ENCODE data around the gene EXOC6B.
"Not testable (repeated sequence)": the region's sequence is repeated elsewhere in the genome, so short reads cannot be mapped to it uniquely, and the experiment has no call there.

EXOC6B gene

GRCh38 chr2:72603481-72603880 lies 222.4 kb downstream of the EXOC6B start:
- Histone ChIP-seq H3K4ac (ENCODE audit: low read depth, low read length) (no peak overlapping the region), H2AK5ac (ENCODE audit: low read length) (no peak overlapping the region), H3K4me1 (ENCODE audit: control insufficient read depth, low read depth, low read length) (no peaks in the 10 kb centered on the region), H2BK120ac (ENCODE audit: low read depth, low read length) (no peak overlapping the region), H4K5ac (ENCODE audit: low read length) (no peak overlapping the region), H3K79me2 (ENCODE audit: control insufficient read depth, insufficient read depth, low read length) (no peaks in the 10 kb centered on the region), H3K27me3 (ENCODE audit: insufficient read depth, low read length, poor library complexity) (no peaks in the 10 kb centered on the region), H3K36me3 (ENCODE audit: control insufficient read depth, insufficient read depth, low read length) (no peaks in the 10 kb centered on the region), H3K56ac (ENCODE audit: low read length) (no peak overlapping the region), H3K27ac (ENCODE audit: low read depth, low read length) (no peak overlapping the region), H3K79me1 (ENCODE audit: low read length) (no peaks in the 10 kb centered on the region), H3K4me3 (ENCODE audit: low read length) (no peak overlapping the region), H3K4me2 (ENCODE audit: low read length) (no peak overlapping the region), H2BK15ac (replicated peaks; ENCODE audit: low read depth) (no peak overlapping the region), H4K8ac (ENCODE audit: low read depth, low read length) (no peak overlapping the region), H3K9ac (ENCODE audit: low read length) (no peak overlapping the region), H2BK5ac (ENCODE audit: low read length) (no peak overlapping the region), H3K23ac (ENCODE audit: low read length) (no peak overlapping the region), H3K18ac (ENCODE audit: low read length) (peak overlapping the region; percentile 5)
- peak; percentile 7 for DNase-seq
- WGBS (ENCODE audit: extremely low coverage, insufficient coverage, low lambda C conversion rate) = no CpG with 5 or more reads among the region's 2 CpGs

GRCh38 chr2:72602711-72603110 lies 223.1 kb downstream of the EXOC6B start:
- H4K5ac ChIP-seq (ENCODE audit: low read length) = no peak overlapping the region
- H3K23ac ChIP-seq (ENCODE audit: low read length) = no peak overlapping the region
- no peak overlapping the region for H3K18ac ChIP-seq (ENCODE audit: low read length)
- no peaks in the 10 kb centered on the region for H3K4me1 ChIP-seq (ENCODE audit: control insufficient read depth, low read depth, low read length)
- H3K79me2 ChIP-seq (ENCODE audit: control insufficient read depth, insufficient read depth, low read length) = no peaks in the 10 kb centered on the region
- no peak overlapping the region for H2BK5ac ChIP-seq (ENCODE audit: low read length)
- WGBS (ENCODE audit: extremely low coverage, insufficient coverage, low lambda C conversion rate) = no CpG with 5 or more reads among the region's 3 CpGs
- DNase-seq = no peak
- no peak overlapping the region for H3K4ac ChIP-seq (ENCODE audit: low read depth, low read length)
- no peak overlapping the region for H2BK120ac ChIP-seq (ENCODE audit: low read depth, low read length)
- H2BK15ac ChIP-seq (replicated peaks; ENCODE audit: low read depth) = no peak overlapping the region
- no peaks in the 10 kb centered on the region for H3K36me3 ChIP-seq (ENCODE audit: control insufficient read depth, insufficient read depth, low read length)
- no peak overlapping the region for H3K4me2 ChIP-seq (ENCODE audit: low read length)
- no peak overlapping the region for H3K9ac ChIP-seq (ENCODE audit: low read length)
- no peak overlapping the region for H3K27ac ChIP-seq (ENCODE audit: low read depth, low read length)
- no peak overlapping the region for H3K4me3 ChIP-seq (ENCODE audit: low read length)
- H3K27me3 ChIP-seq (ENCODE audit: insufficient read depth, low read length, poor library complexity) = no peaks in the 10 kb centered on the region
- no peaks in the 10 kb centered on the region for H3K79me1 ChIP-seq (ENCODE audit: low read length)
- no peak overlapping the region for H2AK5ac ChIP-seq (ENCODE audit: low read length)
- no peak overlapping the region for H4K8ac ChIP-seq (ENCODE audit: low read depth, low read length)
- H3K56ac ChIP-seq (ENCODE audit: low read length) = no peak overlapping the region

GRCh38 chr2:72602095-72602494 lies 223.7 kb downstream of the EXOC6B start:
- Histone ChIP-seq H4K5ac (ENCODE audit: low read length) (no peak overlapping the region), H2BK120ac (ENCODE audit: low read depth, low read length) (no peak overlapping the region), H2BK5ac (ENCODE audit: low read length) (no peak overlapping the region), H3K4me1 (ENCODE audit: control insufficient read depth, low read depth, low read length) (no peaks in the 10 kb centered on the region), H3K4me3 (ENCODE audit: low read length) (no peak overlapping the region), H3K23ac (ENCODE audit: low read length) (no peak overlapping the region), H3K79me1 (ENCODE audit: low read length) (no peaks in the 10 kb centered on the region), H3K4me2 (ENCODE audit: low read length) (no peak overlapping the region), H3K9ac (ENCODE audit: low read length) (no peak overlapping the region), H3K18ac (ENCODE audit: low read length) (no peak overlapping the region), H3K27ac (ENCODE audit: low read depth, low read length) (no peak overlapping the region), H3K27me3 (ENCODE audit: insufficient read depth, low read length, poor library complexity) (no peaks in the 10 kb centered on the region), H2BK15ac (replicated peaks; ENCODE audit: low read depth) (no peak overlapping the region), H4K8ac (ENCODE audit: low read depth, low read length) (no peak overlapping the region), H3K4ac (ENCODE audit: low read depth, low read length) (no peak overlapping the region), H2AK5ac (ENCODE audit: low read length) (no peak overlapping the region), H3K79me2 (ENCODE audit: control insufficient read depth, insufficient read depth, low read length) (no peaks in the 10 kb centered on the region), H3K36me3 (ENCODE audit: control insufficient read depth, insufficient read depth, low read length) (no peaks in the 10 kb centered on the region), H3K56ac (ENCODE audit: low read length) (no peak overlapping the region)
- DNase-seq = no peak
- no CpG with 5 or more reads among the region's 1 CpG for WGBS (ENCODE audit: extremely low coverage, insufficient coverage, low lambda C conversion rate)

- DNase-seq; H3K56ac ChIP-seq (ENCODE audit: low read length); H4K5ac ChIP-seq (ENCODE audit: low read length); H2BK15ac ChIP-seq (replicated peaks; ENCODE audit: low read depth); H3K27me3 ChIP-seq (ENCODE audit: insufficient read depth, low read length, poor library complexity); H3K79me1 ChIP-seq (ENCODE audit: low read length); H3K4me1 ChIP-seq (ENCODE audit: control insufficient read depth, low read depth, low read length); H3K79me2 ChIP-seq (ENCODE audit: control insufficient read depth, insufficient read depth, low read length); H3K27ac ChIP-seq (ENCODE audit: low read depth, low read length); H3K36me3 ChIP-seq (ENCODE audit: control insufficient read depth, insufficient read depth, low read length); H3K9ac ChIP-seq (ENCODE audit: low read length); H3K4ac ChIP-seq (ENCODE audit: low read depth, low read length); H3K4me2 ChIP-seq (ENCODE audit: low read length); H3K18ac ChIP-seq (ENCODE audit: low read length); H2BK5ac ChIP-seq (ENCODE audit: low read length); H2BK120ac ChIP-seq (ENCODE audit: low read depth, low read length); H3K4me3 ChIP-seq (ENCODE audit: low read length); H3K23ac ChIP-seq (ENCODE audit: low read length); H4K8ac ChIP-seq (ENCODE audit: low read depth, low read length); H2AK5ac ChIP-seq (ENCODE audit: low read length): not testable (repeated sequence)
- no CpG with 5 or more reads among the region's 4 CpGs for WGBS (ENCODE audit: extremely low coverage, insufficient coverage, low lambda C conversion rate)
Observed at GRCh38 chr2:72583836-72584235, 242.0 kb downstream of the EXOC6B start.

GRCh38 chr2:72583376-72583775 lies 242.5 kb downstream of the EXOC6B start:
- Histone ChIP-seq H3K36me3 (ENCODE audit: control insufficient read depth, insufficient read depth, low read length) (no peaks in the 10 kb centered on the region), H3K4me1 (ENCODE audit: control insufficient read depth, low read depth, low read length) (no peaks in the 10 kb centered on the region), H4K8ac (ENCODE audit: low read depth, low read length) (no peak overlapping the region), H3K9ac (ENCODE audit: low read length) (no peak overlapping the region), H3K4me2 (ENCODE audit: low read length) (no peak overlapping the region), H3K27ac (ENCODE audit: low read depth, low read length) (no peak overlapping the region), H3K23ac (ENCODE audit: low read length) (no peak overlapping the region), H3K18ac (ENCODE audit: low read length) (no peak overlapping the region), H2BK120ac (ENCODE audit: low read depth, low read length) (no peak overlapping the region), H3K4ac (ENCODE audit: low read depth, low read length) (no peak overlapping the region), H2BK15ac (replicated peaks; ENCODE audit: low read depth) (no peak overlapping the region), H3K27me3 (ENCODE audit: insufficient read depth, low read length, poor library complexity) (no peaks in the 10 kb centered on the region), H3K79me1 (ENCODE audit: low read length) (no peaks in the 10 kb centered on the region), H2AK5ac (ENCODE audit: low read length) (no peak overlapping the region), H3K79me2 (ENCODE audit: control insufficient read depth, insufficient read depth, low read length) (no peaks in the 10 kb centered on the region), H3K56ac (ENCODE audit: low read length) (no peak overlapping the region), H2BK5ac (ENCODE audit: low read length) (no peak overlapping the region), H3K4me3 (ENCODE audit: low read length) (no peak overlapping the region), H4K5ac (ENCODE audit: low read length) (no peak overlapping the region)
- no peak for DNase-seq
- no CpG with 5 or more reads among the region's 1 CpG for WGBS (ENCODE audit: extremely low coverage, insufficient coverage, low lambda C conversion rate)

- no CpG with 5 or more reads among the region's 5 CpGs for WGBS (ENCODE audit: extremely low coverage, insufficient coverage, low lambda C conversion rate)
- DNase-seq = peak; percentile 69
- no peaks in the 10 kb centered on the region for H3K79me2 ChIP-seq (ENCODE audit: control insufficient read depth, insufficient read depth, low read length)
Observed at GRCh38 chr2:72581560-72582181, 244.2 kb downstream of the EXOC6B start.

More at GRCh38 chr2:72581560-72582181, 244.2 kb downstream of the EXOC6B start:
- Histone ChIP-seq H2BK120ac (ENCODE audit: low read depth, low read length) (no peak overlapping the region), H2AK5ac (ENCODE audit: low read length) (no peak overlapping the region), H3K4ac (ENCODE audit: low read depth, low read length) (no peak overlapping the region), H3K79me1 (ENCODE audit: low read length) (no peaks in the 10 kb centered on the region), H3K23ac (ENCODE audit: low read length) (no peak overlapping the region), H2BK5ac (ENCODE audit: low read length) (no peak overlapping the region), H3K56ac (ENCODE audit: low read length) (no peak overlapping the region), H2BK15ac (replicated peaks; ENCODE audit: low read depth) (no peak overlapping the region), H3K27me3 (ENCODE audit: insufficient read depth, low read length, poor library complexity) (no peaks in the 10 kb centered on the region), H3K9ac (ENCODE audit: low read length) (no peak overlapping the region), H3K4me2 (ENCODE audit: low read length) (no peak overlapping the region), H4K5ac (ENCODE audit: low read length) (no peak overlapping the region), H3K4me3 (ENCODE audit: low read length) (no peak overlapping the region), H3K18ac (ENCODE audit: low read length) (no peak overlapping the region), H3K4me1 (ENCODE audit: control insufficient read depth, low read depth, low read length) (no peaks in the 10 kb centered on the region), H3K36me3 (ENCODE audit: control insufficient read depth, insufficient read depth, low read length) (no peaks in the 10 kb centered on the region), H3K27ac (ENCODE audit: low read depth, low read length) (no peak overlapping the region), H4K8ac (ENCODE audit: low read depth, low read length) (no peak overlapping the region)
